Ascending aorta (tissue), 2 donors: ENCODE results near the gene ELMO1. TPM values are rescaled to one million over a fixed set of nuclear protein-coding genes. Genes with fewer than 3 reads are reported as not detected.

ENCODE experiments used
- DNase-seq, 2 donors: peaks; one replicate each; pipeline ENCODE4 v3.0.0-alpha.2; 2019; ENCODE audit warnings: low spot score in 2 of 2
- H3K27ac ChIP-seq, 2 donors: fragments of 200-600 bp; sonication (generic); one replicate each; pipeline ENCODE4 v1.5.1; 2016 to 2017; ENCODE audit warnings: mild to moderate bottlenecking in 1 of 2
- H3K27me3 ChIP-seq: fragments of 200-600 bp; sonication (generic); one replicate; pipeline ENCODE4 v1.5.1; 2017
- H3K36me3 ChIP-seq, 2 donors: fragments of 200-600 bp; sonication (generic); one replicate each; pipeline ENCODE4 v1.5.1; 2016
- H3K4me1 ChIP-seq, 2 donors: fragments of 200-600 bp; sonication (generic); one replicate each; pipeline ENCODE4 v1.5.1; 2016 to 2017; ENCODE audit warnings: mild to moderate bottlenecking in 1 of 2
- H3K4me3 ChIP-seq, 2 donors: fragments of 200-600 bp; sonication (generic); one replicate each; pipeline ENCODE4 v1.5.1; 2016 to 2017; ENCODE audit warnings: mild to moderate bottlenecking in 1 of 2
- H3K9me3 ChIP-seq, 2 donors: fragments of 200-600 bp; sonication (generic); one replicate each; pipeline ENCODE4 v1.5.1; 2016
- CTCF ChIP-seq, 3 experiments: fragments of 200-600 bp in 2 of 3; fragments of 450-650 bp in 1 of 3; sonication (generic) in 2 of 3; IDR thresholded peaks; one replicate each; pipeline ENCODE4 v1.5.1; 2016 to 2019; ENCODE audit warnings: antibody characterized with exemption in 3 of 3, mild to moderate bottlenecking in 1 of 3, moderate library complexity in 1 of 3
- intact Hi-C: fragments of 100-400 bp; cut with DNase I; formaldehyde crosslinking; loops from one replicate; pipeline ENCODE4 v1.15.1; 2023
- total RNA-seq: library from RNA; depleted of rRNA; stranded (reverse); fragments of >200 nt; gene quantifications from one replicate; pipeline ENCODE4 v1.1.0, GENCODE V29; 2016

ELMO1 gene
- total RNA-seq, 1 donor from 2014 or later = 40.8 TPM

GRCh38 chr7:37150180-37150579, 298.5 kb downstream of the ELMO1 start:
- Histone ChIP-seq H3K4me1 (no peaks in the 10 kb centered on the region), H3K9me3 (no peaks in the 10 kb centered on the region), H3K27ac (no peak overlapping the region), H3K27me3 (no peaks in the 10 kb centered on the region), H3K36me3 (no peaks in the 10 kb centered on the region), H3K4me3 (no peak overlapping the region)
- no peak for TF ChIP-seq CTCF (IDR thresholded peaks at IDR 0.05)
- intact Hi-C loops = no loop called here
- DNase-seq = no peak

- Histone ChIP-seq H3K27me3 (no peaks in the 10 kb centered on the region), H3K9me3 (no peaks in the 10 kb centered on the region), H3K4me1 (no peaks in the 10 kb centered on the region), H3K27ac (no peak overlapping the region), H3K4me3 (no peak overlapping the region), H3K36me3 (no peaks in the 10 kb centered on the region)
- no peak for DNase-seq
- TF ChIP-seq CTCF (IDR thresholded peaks at IDR 0.05) = no peak
- intact Hi-C loops = no loop called here
These were observed 298.9 kb downstream of the ELMO1 start for GRCh38 chr7:37149773-37150124.

- Histone ChIP-seq H3K36me3 (no peaks in the 10 kb centered on the region), H3K4me1 (no peaks in the 10 kb centered on the region), H3K9me3 (no peaks in the 10 kb centered on the region), H3K27me3 (no peaks in the 10 kb centered on the region), H3K4me3 (no peak overlapping the region), H3K27ac (no peak overlapping the region)
- intact Hi-C loops = no loop called here
- DNase-seq = no peak
- no peak for TF ChIP-seq CTCF (IDR thresholded peaks at IDR 0.05)
These were observed 299.5 kb downstream of the ELMO1 start for GRCh38 chr7:37149051-37149772.

GRCh38 chr7:37145682-37146081, 303.0 kb downstream of the ELMO1 start:
- intact Hi-C loops = no loop called here

GRCh38 chr7:37144423-37144822, 304.2 kb downstream of the ELMO1 start:
- Histone ChIP-seq H3K27me3 (no peaks in the 10 kb centered on the region), H3K36me3 (no peaks in the 10 kb centered on the region), H3K4me1 (no peaks in the 10 kb centered on the region), H3K4me3 (no peak overlapping the region), H3K9me3 (peaks cover 0 to 19% of the 10 kb centered on the region in 2 donors), H3K27ac (no peak overlapping the region)
- TF ChIP-seq CTCF (IDR thresholded peaks at IDR 0.05) = no peak
- no peak for DNase-seq
- intact Hi-C loops = no loop called here

More at GRCh38 chr7:37145682-37146081, 303.0 kb downstream of the ELMO1 start:
- TF ChIP-seq CTCF (IDR thresholded peaks at IDR 0.05) = no peak
- Histone ChIP-seq H3K27ac (no peak overlapping the region), H3K27me3 (no peaks in the 10 kb centered on the region), H3K9me3 (peaks cover 0 to 7% of the 10 kb centered on the region in 2 donors), H3K4me1 (no peaks in the 10 kb centered on the region), H3K4me3 (no peak overlapping the region), H3K36me3 (no peaks in the 10 kb centered on the region)
- DNase-seq = no peak

- Histone ChIP-seq H3K27me3 (no peaks in the 10 kb centered on the region), H3K9me3 (peaks cover 0 to 21% of the 10 kb centered on the region in 2 donors), H3K27ac (no peak overlapping the region), H3K4me1 (no peaks in the 10 kb centered on the region), H3K36me3 (no peaks in the 10 kb centered on the region), H3K4me3 (no peak overlapping the region)
- intact Hi-C loops = no loop called here
- no peak for DNase-seq
- TF ChIP-seq CTCF (IDR thresholded peaks at IDR 0.05) = no peak
These were observed 305.7 kb downstream of the ELMO1 start for GRCh38 chr7:37142958-37143357.
